GM18519 (cell line): Measurements from ENCODE around the gene MAPK7.

Experiments
- ATAC-seq: cut with Tn5 transposase; IDR thresholded peaks from one replicate; pipeline ENCODE4 v1.9.1; 2021; ENCODE audit warnings: mild to moderate bottlenecking, moderate library complexity; ENCODE audit not compliant: unreplicated experiment, low FRiP score

The MAPK7 gene

DNA sequence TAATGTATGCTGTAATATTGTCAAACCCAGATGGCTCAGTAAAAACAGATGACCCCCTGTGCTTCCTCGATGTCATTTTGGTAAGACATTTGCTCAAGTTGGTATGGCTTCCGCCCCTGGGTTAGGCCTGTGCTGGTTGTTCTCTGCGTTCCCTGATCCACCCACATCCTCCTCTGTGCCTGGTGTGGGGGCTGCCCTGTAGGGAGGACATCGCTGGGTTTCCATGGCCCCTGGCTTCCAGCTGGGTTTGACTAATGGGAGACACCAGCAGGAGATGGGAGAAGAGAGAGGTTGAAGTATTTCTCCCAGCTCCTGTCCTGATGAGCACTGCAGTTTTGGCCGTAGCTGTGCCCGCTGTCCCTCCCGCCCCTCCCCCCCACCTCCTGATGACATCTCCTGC, 13.1 kb downstream of the MAPK7 start:
- ATAC-seq, result no peak

DNA sequence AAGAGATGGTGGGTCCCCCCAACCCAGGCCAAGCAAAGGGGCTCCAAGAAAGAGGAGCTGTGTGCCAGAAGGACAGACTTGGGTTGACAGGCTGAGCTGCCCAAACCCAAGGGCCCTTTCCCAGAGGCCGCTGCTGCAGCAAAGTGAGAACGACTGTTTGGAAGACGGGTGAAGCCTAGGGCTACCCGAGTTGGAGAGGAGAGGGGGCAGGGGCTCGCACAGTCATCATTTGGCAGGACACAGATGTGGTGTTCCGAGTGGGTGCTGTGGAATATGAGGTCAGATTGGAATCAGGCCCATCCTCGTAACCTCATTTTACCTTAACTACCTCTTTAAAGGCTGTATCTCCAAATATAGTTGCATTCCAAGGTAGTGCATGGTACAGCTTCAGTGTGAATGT, 14.0 kb downstream of the MAPK7 start:
- ATAC-seq, result no peak

DNA sequence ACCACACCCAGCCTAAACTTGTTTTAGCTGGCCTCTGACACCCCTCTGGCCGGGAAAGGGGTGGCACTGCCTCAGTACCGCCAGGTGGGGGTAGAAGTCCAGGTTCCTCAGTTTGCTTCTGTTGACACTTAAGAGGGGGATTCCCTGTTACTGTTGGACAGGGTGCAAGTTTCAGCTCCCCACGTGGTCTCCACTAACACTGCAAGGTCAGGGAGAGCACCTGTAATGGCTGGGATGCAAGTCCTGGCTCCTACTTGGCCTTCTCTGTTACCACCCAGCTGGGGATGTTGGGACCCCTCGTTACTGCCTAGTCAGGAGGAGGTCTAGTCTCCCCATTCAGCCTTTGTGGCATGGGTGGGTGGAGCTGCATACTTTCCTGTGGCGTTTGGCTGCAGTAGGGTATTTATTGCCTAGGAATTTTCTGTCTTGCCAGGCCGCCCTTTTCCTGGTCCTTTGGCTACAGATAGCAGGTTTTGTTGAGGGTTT, 19.3 kb downstream of the MAPK7 start:
- ATAC-seq, result no peak

DNA sequence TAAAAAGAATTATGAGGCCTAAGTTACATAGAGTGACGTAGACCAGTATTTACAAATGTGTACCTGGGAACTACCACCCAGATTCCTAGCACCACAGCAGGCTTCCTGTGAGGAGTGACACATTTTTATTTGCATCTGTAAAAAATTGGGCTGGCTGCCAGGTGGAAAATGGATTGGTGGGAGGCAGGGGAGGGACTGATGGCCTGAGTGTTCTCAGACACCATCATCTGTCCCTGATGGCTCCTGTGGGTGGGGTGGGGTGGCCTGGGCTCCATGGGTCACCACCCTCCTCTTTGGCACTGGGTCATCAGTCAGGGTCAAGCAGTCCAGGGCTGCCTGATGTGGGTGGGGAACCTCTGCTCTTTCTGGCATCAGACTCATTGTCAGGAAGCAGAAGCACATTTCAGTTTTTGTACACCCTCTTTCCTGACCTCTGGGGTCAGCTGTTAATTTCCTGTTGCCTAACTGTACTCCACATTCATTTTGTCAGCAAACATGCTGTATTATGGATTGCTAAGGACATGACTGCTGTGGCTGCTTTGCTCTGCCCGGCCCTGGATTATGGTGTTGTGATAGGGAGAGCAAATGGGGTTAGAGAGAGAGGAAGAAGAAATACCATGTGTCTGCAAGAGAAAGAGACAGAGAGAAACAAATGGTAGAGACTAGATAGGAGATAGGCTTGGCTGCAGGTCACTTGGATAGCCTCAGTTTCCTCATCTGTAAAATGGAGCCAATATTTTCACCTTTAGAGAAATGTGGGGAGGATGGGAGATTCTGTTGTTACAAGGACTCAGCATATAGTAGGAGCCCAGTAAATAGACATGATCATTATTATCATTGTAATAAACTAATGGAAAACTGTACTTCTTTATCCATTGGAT, 20.2 kb downstream of the MAPK7 start:
- ATAC-seq, result no peak

DNA sequence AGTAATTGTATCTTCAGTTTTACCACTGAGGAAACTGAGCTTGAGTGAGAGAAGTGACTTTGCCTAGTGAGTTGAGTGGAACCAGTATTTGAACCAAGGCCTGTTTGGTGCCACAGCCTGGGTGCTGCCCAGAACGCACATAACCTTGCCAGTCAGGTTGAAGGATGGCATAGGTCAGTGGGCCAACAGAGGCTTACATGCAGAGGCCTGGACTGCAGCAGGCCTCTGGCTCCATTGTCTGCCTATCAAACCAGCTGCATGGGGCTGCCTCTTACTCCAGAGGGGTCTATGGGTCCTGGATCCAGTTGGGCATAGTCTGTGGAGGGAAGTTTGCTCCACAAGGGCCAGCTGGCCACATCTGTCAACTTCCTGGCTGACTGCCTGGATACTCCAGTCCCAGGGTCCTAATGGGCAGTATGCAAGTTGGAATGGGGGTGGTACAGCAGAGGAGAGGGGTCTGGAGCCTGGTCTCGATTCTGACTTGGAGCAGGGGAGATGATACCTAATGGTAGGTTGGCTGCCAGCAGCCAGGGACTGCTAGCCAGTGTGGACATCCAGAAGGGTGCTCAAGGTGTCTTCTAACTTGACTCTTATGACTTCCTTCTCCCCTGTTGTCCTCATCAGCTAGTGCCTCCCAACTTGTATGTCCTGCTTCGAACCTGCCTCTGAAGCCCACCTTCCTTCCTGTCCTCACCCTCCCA, 21.6 kb downstream of the MAPK7 start:
- no peak for ATAC-seq

DNA sequence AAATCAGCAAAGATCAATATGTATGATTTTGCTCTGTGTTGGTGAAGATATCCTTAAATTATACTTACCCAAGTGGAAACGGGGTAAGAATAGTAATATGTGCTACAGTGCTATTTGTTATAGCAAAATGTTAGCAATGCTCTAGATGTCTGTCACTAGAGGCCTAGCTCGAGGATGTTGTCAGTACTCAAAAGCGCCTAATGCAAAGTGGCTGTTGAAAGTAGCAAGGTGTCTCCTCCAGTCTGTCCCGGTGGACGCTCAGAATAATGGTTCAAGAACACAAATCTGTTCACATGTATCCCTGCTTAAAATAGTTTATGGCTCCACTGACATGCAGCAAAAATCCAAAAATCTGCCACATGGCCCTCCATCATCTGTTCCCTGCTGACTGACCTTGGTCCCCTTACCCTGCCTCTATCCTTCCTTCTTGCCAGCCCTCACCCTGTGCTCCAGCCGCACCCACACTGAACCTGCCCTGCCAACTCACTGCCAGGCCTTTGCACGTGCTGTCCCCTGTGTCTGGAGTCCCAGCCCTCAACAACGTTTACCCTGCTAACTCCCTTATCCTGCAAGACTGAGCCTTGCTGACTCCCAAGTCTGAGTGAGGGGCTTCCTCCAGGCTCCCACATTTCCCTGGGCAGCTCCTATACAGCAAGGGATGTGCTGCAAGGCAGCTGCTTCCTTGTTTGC, 23.2 kb downstream of the MAPK7 start:
- ATAC-seq, result no peak

DNA sequence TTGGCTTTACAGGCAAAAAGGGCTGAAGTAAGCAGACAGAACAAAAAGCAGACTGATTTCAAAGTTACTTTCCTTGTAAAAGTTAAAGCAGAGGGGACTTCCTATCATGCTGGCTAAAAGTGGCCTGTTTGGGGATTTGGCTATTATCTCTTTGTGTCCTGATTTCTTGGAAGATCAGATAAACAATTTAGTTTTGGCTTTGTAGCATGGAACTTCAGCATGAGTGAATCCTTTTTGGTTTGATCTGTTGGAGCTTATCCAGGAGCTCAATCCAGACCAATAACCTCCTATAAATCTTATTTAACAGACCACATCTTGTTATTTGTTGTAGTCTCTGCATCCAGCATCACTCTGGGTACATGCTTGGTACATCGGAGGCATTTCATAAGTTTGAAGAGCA, 23.9 kb downstream of the MAPK7 start:
- ATAC-seq, result no peak

DNA sequence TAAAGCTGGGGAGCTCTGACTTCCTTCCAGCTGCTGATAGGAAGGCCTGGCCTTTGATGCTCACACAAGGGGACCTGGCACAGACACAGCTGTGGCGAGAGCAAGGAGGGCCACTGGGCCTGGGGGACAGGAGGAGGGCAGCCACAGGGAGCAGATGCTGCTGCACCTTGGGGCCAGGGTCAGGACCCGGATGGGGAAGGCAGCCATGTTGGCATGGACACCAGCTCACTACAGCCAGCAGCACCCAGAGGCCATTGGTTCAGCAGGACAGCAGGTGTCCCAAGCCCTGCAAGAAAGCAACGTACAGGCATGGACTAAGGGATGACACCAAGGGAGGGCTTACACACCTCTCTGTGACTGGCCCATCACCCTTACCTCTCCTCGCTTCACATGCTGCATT, 24.7 kb downstream of the MAPK7 start:
- no peak for ATAC-seq

DNA sequence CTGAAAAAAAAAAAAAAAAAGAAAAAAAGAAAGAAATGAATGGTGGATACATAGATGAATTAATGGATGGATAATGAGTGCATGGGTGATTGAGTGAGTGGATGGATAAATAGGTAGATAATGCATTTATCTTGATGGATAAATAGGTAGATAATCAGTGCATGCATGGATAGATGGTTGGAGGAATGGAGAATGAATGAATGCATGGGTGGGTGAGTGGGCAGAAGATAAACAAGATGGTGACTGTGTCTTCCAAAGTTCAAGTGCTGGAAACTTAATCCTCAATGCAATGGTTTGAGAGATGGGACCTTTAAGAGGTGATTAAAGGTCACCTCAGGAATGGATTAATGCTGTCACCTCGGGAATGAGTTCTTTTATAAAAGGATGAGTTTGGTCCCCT, 26.0 kb downstream of the MAPK7 start:
- no peak for ATAC-seq

DNA sequence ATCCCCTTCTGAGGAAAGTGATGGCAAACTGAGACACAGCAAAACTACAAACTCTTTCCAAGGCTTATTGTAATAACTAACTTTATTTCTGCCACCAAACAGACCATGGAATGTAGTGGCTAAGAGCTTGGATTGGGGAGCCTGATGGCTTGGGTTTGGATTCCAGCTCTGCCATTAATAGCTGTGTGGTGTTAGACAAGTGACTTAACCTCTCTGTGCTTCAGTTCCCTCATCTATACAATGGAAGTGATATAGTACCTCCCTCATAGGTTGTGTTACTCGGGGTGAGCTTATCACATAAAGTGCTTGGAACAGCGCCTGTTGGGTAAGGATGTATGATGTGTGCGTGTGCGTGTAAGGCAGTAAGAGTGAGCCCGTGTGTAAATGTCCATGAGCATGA, 26.8 kb downstream of the MAPK7 start:
- ATAC-seq, result no peak

DNA sequence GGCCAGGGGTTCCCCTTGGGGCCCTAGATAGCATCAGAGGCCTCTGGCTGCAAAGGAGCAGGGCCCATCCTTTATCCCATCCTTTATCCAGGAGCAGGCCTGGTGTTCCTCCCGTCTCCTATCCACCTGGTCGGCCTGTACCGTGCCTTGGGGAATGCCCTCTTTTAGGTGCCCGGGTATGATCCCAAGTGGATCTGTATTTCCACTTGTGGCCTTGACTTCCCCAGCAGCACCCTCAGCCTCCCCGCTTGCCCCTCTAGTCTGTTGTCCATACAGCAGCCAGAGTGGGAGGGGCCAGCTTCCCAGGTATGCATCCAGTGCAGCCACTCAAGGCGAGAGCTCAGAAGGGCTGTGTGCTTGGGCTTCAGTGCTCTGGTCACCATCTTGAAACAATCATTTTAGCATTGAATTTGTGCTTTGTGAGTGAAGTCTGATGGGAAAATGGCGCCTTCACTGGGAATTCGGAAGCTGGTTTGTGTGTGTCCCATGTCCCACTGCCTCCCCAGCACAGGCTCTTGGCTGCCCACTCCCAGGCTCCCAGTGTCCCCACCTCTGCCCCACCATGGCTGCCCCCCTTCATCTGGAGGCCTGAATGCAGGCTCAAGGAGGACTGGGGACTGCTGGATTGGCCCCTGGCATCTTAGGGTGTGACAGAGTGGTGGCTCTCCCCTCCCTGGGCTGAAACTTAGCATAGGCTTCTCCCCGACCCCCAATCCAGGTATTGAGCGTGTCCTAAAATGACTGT, 29.5 kb downstream of the MAPK7 start:
- no peak for ATAC-seq

DNA sequence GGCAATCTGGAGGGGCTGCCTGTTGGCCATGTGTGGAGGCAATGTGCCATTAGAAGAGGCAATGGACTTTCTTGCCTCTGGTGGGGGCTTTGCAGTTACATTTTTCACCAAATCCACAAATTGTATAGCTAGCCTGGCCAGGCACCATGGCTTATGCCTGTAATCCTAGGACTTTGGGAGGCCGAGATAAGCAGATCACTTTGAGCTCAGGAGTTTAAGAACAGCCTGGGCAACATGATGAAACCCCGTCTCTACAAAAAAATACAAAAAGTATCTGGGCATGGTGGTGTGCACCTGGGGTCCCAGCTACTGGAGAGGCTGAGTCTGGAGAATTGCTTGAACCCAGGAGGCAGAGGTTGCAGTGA, 30.0 kb downstream of the MAPK7 start:
- no peak for ATAC-seq

DNA sequence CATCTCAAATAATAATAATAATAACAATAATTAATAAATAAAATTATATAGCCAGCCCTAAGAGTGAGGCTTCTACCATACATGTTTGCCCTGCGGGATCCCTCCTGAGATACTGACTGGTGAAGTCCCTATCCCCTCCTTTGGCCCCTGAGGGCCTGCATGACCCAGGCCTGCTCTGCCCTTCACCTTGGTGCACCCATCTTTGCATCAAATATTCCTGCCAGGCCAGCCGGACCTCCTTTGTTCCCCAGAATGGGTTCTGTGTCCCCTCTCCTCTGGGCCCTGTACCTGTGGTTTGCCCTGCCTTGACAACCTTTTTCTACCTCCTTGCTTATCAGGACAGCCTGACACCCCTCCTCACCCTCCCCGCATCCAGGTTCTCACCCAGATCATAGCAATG, 30.8 kb downstream of the MAPK7 start:
- ATAC-seq, result no peak

DNA sequence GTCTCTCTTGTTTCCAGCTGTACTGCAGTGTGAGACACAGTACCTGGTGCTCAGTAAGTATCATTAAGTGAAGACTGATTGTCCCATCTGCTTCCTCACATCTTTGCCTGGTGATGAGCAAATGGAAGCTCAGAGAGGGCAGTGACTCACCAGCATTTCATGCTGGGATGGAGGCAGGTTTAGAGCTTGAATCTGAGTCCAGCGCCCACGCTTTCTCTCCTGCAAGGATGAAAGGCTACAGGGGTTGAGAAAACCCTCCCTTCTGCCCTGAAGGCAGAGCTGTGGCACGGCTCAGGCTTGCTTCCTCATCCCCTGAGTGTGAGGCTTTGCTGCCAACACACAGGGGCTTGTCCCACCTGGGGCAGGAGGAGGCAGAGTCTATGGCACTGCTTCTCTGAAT, 31.2 kb downstream of the MAPK7 start:
- ATAC-seq, result no peak

DNA sequence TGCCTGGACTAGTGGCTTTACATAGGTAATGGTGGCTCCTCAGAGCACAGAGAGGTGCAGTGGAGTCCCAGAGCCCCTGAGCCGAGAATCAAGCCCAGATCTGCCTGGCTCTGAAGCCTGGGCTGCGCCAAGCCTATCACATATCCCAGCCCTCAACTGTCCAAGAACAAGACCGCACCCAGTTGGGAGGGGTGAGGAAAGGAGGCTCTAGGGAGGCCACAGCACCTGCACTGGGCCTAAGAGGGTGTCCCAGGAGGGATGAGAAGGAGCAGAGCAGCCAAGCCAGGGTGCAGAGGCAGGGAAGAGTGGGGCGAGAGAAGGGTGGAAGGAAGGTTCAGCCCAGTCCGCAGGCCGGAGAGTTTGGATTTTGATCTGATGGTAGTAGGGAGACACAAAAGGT, 31.8 kb downstream of the MAPK7 start:
- no peak for ATAC-seq

DNA sequence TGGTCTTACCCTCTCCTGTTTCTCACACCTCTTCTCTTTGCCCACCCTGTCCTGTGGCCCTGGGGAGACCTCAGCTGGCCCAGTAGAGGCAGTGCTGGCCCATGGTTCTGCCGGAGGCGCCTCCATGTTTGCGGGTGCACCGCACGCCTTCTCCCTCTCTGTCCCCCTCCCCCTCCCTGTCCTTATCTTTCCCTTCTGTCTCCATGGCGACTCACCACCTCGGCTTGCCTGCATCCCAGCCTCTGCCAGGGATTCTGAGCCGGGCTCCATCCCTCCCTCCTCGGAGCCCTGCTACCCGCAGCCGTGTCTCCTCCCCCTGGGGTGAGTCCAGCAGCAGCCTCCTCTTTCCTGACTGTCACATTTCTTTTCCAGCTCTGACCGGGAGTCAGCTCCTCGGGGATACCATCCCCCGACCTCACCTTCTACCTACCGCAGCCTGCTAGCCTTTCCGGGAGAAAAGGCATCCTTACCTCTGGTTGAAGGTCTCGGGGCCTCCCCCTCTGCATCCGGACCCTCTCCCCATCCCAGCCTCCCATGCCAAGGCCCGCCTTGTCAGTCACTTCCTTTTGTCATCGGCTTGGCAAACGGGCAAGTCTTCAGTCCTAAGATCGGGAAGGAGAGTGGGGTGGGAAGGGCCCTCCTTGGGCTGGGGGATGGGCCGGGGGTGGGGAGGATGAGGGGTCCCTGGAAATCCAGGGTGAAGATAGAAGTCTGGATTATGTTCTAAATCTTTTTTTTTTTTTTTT, 32.8 kb downstream of the MAPK7 start, which contains the start of gene RNF112:
Gene RNF112 (plus strand): TSS at position 358 of the 746 bp plus-strand sequence. CDS start 177 bp downstream, at position 535.
- ATAC-seq, result no peak

DNA sequence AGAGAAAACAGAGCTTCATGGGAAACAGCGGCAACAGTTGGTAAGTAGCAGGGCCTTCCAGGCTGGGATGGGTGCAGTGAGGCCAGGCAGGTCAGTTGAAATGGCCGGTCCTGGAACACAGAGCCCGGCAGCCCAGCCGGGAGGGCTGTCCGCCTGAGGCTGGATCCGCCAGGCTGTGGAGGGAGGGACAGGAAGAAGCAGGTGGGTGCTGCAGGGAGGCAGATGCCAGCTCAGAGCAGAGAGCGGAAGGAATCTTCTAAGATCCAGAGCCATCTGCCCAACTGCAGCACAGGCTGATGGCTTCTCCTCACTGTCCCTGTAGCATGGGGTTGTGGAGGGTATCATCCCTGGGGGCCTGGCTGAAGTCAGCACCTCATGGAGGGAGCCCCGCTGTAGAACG, 33.3 kb downstream of the MAPK7 start:
- no peak for ATAC-seq

DNA sequence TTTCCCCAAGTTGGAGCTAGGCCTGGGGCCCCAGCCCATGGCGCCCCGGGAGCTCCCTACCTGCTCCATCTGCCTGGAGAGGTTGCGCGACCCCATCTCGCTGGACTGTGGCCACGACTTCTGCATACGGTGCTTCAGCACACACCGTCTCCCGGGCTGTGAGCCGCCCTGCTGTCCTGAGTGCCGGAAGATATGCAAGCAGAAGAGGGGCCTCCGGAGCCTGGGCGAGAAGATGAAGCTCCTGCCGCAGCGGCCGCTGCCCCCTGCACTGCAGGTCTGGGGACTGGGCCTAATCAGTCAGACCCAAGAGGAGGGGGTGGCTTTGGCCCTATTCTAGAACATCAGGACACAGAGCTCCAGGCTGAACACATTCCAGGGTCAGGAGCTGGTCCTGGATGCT, 34.2 kb downstream of the MAPK7 start:
- no peak for ATAC-seq

DNA sequence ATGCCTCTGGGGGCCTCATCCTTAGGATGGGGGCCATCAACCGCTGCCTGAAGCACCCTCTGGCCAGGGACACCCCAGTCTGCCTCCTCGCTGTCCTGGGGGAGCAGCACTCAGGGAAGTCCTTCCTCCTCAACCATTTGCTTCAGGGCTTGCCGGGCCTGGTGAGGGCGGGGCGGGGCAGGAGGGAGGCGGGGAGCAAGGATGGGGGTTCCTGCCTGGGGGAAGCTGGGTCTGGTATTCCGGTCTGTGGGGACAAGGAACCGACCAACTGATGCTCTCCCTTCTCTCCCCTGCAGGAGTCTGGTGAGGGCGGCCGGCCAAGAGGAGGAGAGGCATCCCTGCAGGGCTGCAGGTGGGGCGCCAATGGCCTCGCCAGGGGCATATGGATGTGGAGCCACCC, 34.7 kb downstream of the MAPK7 start:
- no peak for ATAC-seq

DNA sequence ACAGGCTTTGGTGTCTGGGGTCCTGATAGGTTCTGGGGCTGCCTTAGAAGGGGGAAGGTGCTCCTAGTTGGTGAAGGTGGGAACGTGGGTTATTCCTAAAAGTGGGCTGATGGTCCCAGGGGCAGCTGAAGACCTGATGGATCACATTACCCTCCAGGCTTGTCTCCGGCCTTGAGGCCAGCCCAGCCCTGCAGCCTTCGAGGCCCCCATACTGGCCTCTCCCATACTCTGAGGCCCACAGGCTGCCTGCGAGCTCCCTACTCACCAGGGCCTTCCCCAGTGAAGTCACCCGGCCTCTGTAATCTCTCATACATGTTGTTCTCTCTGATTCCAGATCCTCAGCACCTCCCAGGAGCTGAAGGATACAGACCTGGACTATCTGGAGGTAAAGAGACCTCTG, 35.5 kb downstream of the MAPK7 start:
- ATAC-seq, result no peak
